Ovary (tissue), 9 donors: ENCODE results near the gene ERLEC1. TPM values are rescaled to one million over a fixed set of nuclear protein-coding genes. Genes with fewer than 3 reads are reported as not detected.

Source experiments
- DNase-seq, 5 donors: peaks; one replicate each; pipeline ENCODE4 v3.0.0-alpha.2; 2019 to 2020
- H3K27ac ChIP-seq, 2 donors: fragments of 200-600 bp; one replicate each; pipeline versions ENCODE4 v1.5.1 to v1.8.0; 2019 to 2022
- H3K27me3 ChIP-seq: fragments of 200-600 bp; one replicate; pipeline ENCODE4 v1.8.0; 2022
- H3K36me3 ChIP-seq: fragments of 200-600 bp; sonication (generic); one replicate; pipeline ENCODE4 v1.5.1; 2019
- H3K4me1 ChIP-seq: one replicate; pipeline ENCODE4 v1.8.1; 2013; ENCODE audit warnings: mild to moderate bottlenecking, moderate library complexity; ENCODE audit not compliant: insufficient read depth
- H3K4me3 ChIP-seq: fragments of 200-600 bp; sonication (generic); one replicate; pipeline ENCODE4 v1.5.1; 2017
- H3K9me3 ChIP-seq, 2 donors: fragments of 200-600 bp in 1 of 2; sonication (generic) in 1 of 2; one replicate each; pipeline versions ENCODE4 v1.5.1 to v1.8.1; 2013 to 2019; ENCODE audit warnings: mild to moderate bottlenecking in 1 of 2, moderate library complexity in 1 of 2
- EP300 ChIP-seq: sonication (generic); formaldehyde crosslinking; IDR thresholded peaks from one replicate; pipeline ENCODE4 v1.6.1; 2017; ENCODE audit warnings: antibody characterized with exemption
- POLR2A ChIP-seq: fragments of 450-650 bp; IDR thresholded peaks from one replicate; pipeline ENCODE4 v1.6.1; 2017; ENCODE audit warnings: antibody characterized with exemption, mild to moderate bottlenecking, moderate library complexity
- WGBS, 3 donors: extraction: QIAGEN DNeasy Blood & Tissue Kit in 1 of 3; methylation state at CpG; one replicate each; pipeline versions ENCODE4 v1.1.5 to v1.1.7; 2013 to 2017; 5-methylcytosine and 5-hydroxymethylcytosine counted together
- intact Hi-C, 4 donors: fragments of 100-400 bp; cut with DNase I; formaldehyde crosslinking; loops; one replicate each; pipeline versions ENCODE4 v1.11.0 to v1.15.1; 2022 to 2023
- polyA plus RNA-seq, 2 donors: library from polyadenylated mRNA; stranded (reverse); fragments of 200-250 nt in 1 of 2; fragments of 350-450 nt in 1 of 2; fragmentation: Illumina TruSeq in 1 of 2; extraction: RNeasy Lipid Tissue Mini Kit (QIAGEN cat#74804) in 1 of 2; gene quantifications; one replicate each; pipeline ENCODE4 v1.2.3, GENCODE V29; 2013 to 2014
- total RNA-seq, 7 donors: library from RNA; depleted of rRNA in 2 of 7; stranded (reverse); fragments of >200 nt in 2 of 7; fragmentation: NEBNext Ultra II Directional in 3 of 7; extraction: Animal tissue kit (Norgen Biotek cat#: 25700) in 3 of 7; gene quantifications; one replicate each; pipeline versions ENCODE4 v1.1.0 to v1.2.4, GENCODE V29; 2016 to 2023
- TF ChIP-seq, protein P1 (sequence below), 3 donors: fragments of 450-650 bp in 2 of 3; fragments of 200-600 bp in 1 of 3; IDR thresholded peaks; one replicate each; pipeline versions ENCODE4 v1.5.1 to v1.8.0; 2016 to 2022; ENCODE audit warnings: antibody characterized with exemption in 3 of 3, mild to moderate bottlenecking in 1 of 3
- donor health status: DM: no; HTN: no; CAD: no; lungs with moderate emphysema.
- donor health status: DM: no; HTN: no; CAD: no.
- donor health status: Bipolar disorder and iron deficiency.
- donor health status: DM: yes; HTN: yes; CAD: no.
- donor health status: DM: no; HTN: no; CAD: no.
- donor health status: DM: yes; HTN: yes; CAD: no.

The ERLEC1 gene
- total and polyA plus RNA-seq, 9 donors = 33.0 to 109 (median 45.3) TPM

DNA sequence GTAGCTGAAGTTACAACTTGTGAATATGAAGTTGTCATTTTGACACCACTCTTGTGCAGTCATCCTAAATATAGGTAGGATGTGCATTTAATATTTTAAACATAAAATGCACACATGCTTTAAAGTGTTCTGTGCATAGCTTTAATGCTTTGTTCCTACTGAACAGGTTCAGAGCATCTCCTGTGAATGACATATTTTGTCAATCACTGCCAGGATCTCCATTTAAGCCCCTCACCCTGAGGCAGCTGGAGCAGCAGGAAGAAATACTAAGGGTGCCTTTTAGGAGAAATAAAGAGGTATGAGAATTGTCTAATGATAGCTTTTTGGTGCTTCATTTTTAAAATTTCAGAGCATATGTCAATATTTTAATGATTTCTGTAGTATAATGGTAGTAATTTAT lies 14.7 kb downstream of the ERLEC1 start:
- intact Hi-C loops = no loop called here

GRCh38 chr2:53802617-53803151 lies 15.8 kb downstream of the ERLEC1 start:
- WGBS, 3 donors = 65 to 77% (median 71%) methylated on average over 7 of the region's 7 CpGs
- no peak overlapping the region for H3K4me3 ChIP-seq
- no peak overlapping the region for H3K27ac ChIP-seq
- DNase-seq = no peak
- no peaks in the 10 kb centered on the region for H3K9me3 ChIP-seq
- H3K4me1 ChIP-seq = no peaks in the 10 kb centered on the region
- no peaks in the 10 kb centered on the region for H3K36me3 ChIP-seq
- no peaks in the 10 kb centered on the region for H3K27me3 ChIP-seq
- TF ChIP-seq POLR2A = no peak
- intact Hi-C loops = no loop called here

More for the DNA sequence above, 14.7 kb downstream of the ERLEC1 start:
- H3K4me1 ChIP-seq = no peaks in the 10 kb centered on the region
- no peaks in the 10 kb centered on the region for H3K27me3 ChIP-seq
- no peak for TF ChIP-seq EP300
- TF ChIP-seq POLR2A = no peak
- TF ChIP-seq, protein P1, sequence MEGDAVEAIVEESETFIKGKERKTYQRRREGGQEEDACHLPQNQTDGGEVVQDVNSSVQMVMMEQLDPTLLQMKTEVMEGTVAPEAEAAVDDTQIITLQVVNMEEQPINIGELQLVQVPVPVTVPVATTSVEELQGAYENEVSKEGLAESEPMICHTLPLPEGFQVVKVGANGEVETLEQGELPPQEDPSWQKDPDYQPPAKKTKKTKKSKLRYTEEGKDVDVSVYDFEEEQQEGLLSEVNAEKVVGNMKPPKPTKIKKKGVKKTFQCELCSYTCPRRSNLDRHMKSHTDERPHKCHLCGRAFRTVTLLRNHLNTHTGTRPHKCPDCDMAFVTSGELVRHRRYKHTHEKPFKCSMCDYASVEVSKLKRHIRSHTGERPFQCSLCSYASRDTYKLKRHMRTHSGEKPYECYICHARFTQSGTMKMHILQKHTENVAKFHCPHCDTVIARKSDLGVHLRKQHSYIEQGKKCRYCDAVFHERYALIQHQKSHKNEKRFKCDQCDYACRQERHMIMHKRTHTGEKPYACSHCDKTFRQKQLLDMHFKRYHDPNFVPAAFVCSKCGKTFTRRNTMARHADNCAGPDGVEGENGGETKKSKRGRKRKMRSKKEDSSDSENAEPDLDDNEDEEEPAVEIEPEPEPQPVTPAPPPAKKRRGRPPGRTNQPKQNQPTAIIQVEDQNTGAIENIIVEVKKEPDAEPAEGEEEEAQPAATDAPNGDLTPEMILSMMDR (IDR thresholded peaks at IDR 0.05) = no peak
- H3K27ac ChIP-seq = no peak overlapping the region
- H3K4me3 ChIP-seq = no peak overlapping the region
- H3K9me3 ChIP-seq = no peaks in the 10 kb centered on the region
- H3K36me3 ChIP-seq = no peaks in the 10 kb centered on the region
- no peak for DNase-seq

DNA sequence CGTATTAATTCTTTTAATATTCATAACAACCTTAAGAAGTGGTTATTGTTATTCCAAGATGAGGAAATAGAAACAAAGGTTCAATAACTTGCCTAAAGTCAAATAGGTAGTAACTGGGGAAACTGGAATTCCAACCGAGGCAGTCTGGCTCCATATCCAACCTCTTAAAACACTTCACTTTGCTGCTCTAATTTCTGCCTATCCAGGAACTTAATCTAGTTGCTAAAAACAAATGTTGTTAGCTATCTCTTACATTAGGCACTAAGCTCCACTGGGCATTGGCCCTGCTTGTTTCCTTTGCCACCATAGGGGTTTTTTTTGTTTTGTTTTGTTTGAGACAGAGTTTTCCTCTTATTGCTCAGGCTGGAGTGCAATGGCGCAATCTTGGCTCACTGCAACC lies 24.8 kb downstream of the ERLEC1 start:
- 94 to 98% (median 97%) methylated on average over 3 of the region's 3 CpGs for WGBS, 3 donors
- intact Hi-C loops = no loop called here
- Histone ChIP-seq H3K4me1 (no peaks in the 10 kb centered on the region), H3K36me3 (no peaks in the 10 kb centered on the region), H3K27ac (no peak overlapping the region), H3K9me3 (no peaks in the 10 kb centered on the region), H3K27me3 (no peaks in the 10 kb centered on the region), H3K4me3 (no peak overlapping the region)
- TF ChIP-seq EP300 (no peak), POLR2A (no peak)
- TF ChIP-seq, protein P1 (IDR thresholded peaks at IDR 0.05) = no peak
- DNase-seq = no peak

DNA sequence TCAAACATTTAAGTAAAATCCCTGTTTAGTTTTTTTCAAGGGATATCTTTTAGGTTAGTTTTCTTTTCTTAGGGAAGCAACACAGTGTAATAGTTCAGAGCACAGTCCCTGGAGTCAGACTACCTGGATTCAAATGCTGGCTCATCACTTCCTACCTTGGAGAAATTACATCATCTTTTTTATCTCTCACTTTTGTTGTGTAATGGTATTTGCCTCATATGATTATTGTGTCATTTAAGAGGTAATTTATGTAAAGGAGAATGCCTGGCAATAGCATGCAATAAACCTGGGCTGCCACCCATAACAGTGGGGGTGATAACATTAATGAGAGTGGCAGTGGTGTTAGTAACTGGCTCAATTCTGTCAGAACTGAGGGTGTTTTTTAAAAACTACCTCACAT lies 26.3 kb downstream of the ERLEC1 start:
- no peak overlapping the region for H3K27ac ChIP-seq
- H3K36me3 ChIP-seq = no peaks in the 10 kb centered on the region
- H3K4me3 ChIP-seq = no peak overlapping the region
- no peaks in the 10 kb centered on the region for H3K9me3 ChIP-seq
- intact Hi-C loops = no loop called here
- no peak for TF ChIP-seq EP300
- no peak for DNase-seq
- H3K27me3 ChIP-seq = no peaks in the 10 kb centered on the region
- no peaks in the 10 kb centered on the region for H3K4me1 ChIP-seq

DNA sequence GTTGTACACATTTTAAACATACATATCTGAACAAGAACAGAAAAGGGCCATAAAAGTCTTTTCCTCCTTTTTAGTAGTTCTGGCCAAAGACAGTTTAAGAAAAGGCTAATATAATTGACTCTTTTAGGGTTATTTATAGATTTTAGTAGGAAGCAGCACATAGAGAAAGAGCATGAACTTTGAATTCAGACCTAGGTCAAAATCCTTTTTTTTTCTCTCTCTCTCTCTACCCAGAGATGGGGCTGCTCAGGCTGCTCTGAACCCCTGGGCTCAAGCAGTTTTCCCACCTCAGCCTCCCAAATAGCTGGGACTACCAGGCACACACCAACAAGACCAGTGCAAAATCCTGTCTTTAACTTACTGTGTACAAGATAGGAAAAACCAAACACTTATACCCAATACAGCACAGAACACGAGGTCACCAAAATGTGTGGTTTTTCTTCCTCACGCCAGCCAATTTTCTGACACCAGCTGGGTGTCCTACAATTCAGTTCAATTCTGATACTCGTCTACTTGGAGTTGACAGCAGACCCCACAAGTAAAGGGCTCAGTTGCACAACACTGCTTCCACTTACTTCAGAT lies 32.1 kb downstream of the ERLEC1 start:
- TF ChIP-seq, protein P1 (IDR thresholded peaks at IDR 0.05) = no peak
- TF ChIP-seq EP300 (no peak), POLR2A (no peak)
- 89 to 94% (median 89%) methylated on average over 3 of the region's 3 CpGs for WGBS, 3 donors
- H3K4me1 ChIP-seq = no peaks in the 10 kb centered on the region
- intact Hi-C loops = no loop called here
- H3K36me3 ChIP-seq = no peaks in the 10 kb centered on the region
- no peak overlapping the region for H3K4me3 ChIP-seq
- no peaks in the 10 kb centered on the region for H3K9me3 ChIP-seq
- no peak overlapping the region for H3K27ac ChIP-seq
- DNase-seq = no peak
- H3K27me3 ChIP-seq = no peaks in the 10 kb centered on the region
